WTC11 (cell line): Measurements from ENCODE around the gene ARSK.

Experiments used
- ATF3 ChIP-seq: sonication (generic); formaldehyde crosslinking; conservative IDR thresholded peaks from 2 replicates; pipeline ENCODE4 v1.8.1; 2022; ENCODE audit warnings: mild to moderate bottlenecking, missing genetic modification reagents
- CREM ChIP-seq: sonication (generic); formaldehyde crosslinking; IDR thresholded peaks from 2 replicates; pipeline ENCODE4 v1.8.1; 2022; ENCODE audit warnings: mild to moderate bottlenecking, missing genetic modification reagents, moderate library complexity
- CTCF ChIP-seq: fragments of 200-600 bp; IDR thresholded peaks from 2 replicates; pipeline ENCODE4 v1.8.0; 2022; ENCODE audit warnings: antibody characterized with exemption
- NFYB ChIP-seq: sonication (generic); formaldehyde crosslinking; conservative IDR thresholded peaks from 2 replicates; pipeline ENCODE4 v1.8.0; 2022; ENCODE audit warnings: low read depth, missing genetic modification reagents
- USF1 ChIP-seq: sonication (generic); formaldehyde crosslinking; IDR thresholded peaks from 2 replicates; pipeline ENCODE4 v1.8.0; 2022; ENCODE audit warnings: mild to moderate bottlenecking, missing genetic modification reagents
- ZNF121 ChIP-seq: sonication (generic); formaldehyde crosslinking; IDR thresholded peaks from 2 replicates; pipeline ENCODE4 v1.8.0; 2023; ENCODE audit warnings: missing genetic modification reagents

GRCh38 chr5:95554331-95554646 lies 612 bp upstream of the ARSK start:
- TF ChIP-seq NFYB (CRISPR knock-in tag) (no peak), CTCF (no peak), ATF3 (no peak), USF1 (CRISPR knock-in tag) (no peak), ZNF121 (CRISPR knock-in tag) (no peak), CREM (CRISPR knock-in tag) (no peak)
